WTC11 (cell line): Measurements from ENCODE around the gene HIF1A. TPM values are rescaled to one million over a fixed set of nuclear protein-coding genes. Genes with fewer than 3 reads are reported as not detected.

Source experiments
- ATAC-seq: fragments of 200-7000 bp; cut with Tn5 transposase; 2 replicates; pipeline ENCODE4 v1.10.0; 2021; ENCODE audit warnings: mild to moderate bottlenecking, moderate library complexity
- CTCF ChIA-PET: fragments of 300-600 bp; sonication (Branson Sonifier 250); formaldehyde crosslinking; loops from one replicate; lab custom pipeline; 2021; ENCODE audit warnings: antibody characterized with exemption; lab: Charles Lee
- POLR2A ChIA-PET: fragments of 350-600 bp; sonication (Branson Sonifier 250); formaldehyde crosslinking; loops from one replicate; lab custom pipeline; 2021; ENCODE audit warnings: antibody characterized with exemption; lab: Charles Lee
- DNase-seq: peaks from one replicate; pipeline ENCODE4 v3.0.0; 2021; ENCODE audit warnings: low spot score
- H3K27ac Mint-ChIP-seq: 2 replicates; pipeline ENCODE4 v1.8.0; 2021; ENCODE audit warnings: mixed read lengths
- H3K27me3 Mint-ChIP-seq: 2 replicates; pipeline ENCODE4 v1.8.0; 2021; ENCODE audit warnings: low read depth, mild to moderate bottlenecking, moderate library complexity, mixed read lengths
- H3K36me3 Mint-ChIP-seq: 2 replicates; pipeline ENCODE4 v1.8.0; 2021; ENCODE audit warnings: mixed read lengths
- H3K4me1 Mint-ChIP-seq: 2 replicates; pipeline ENCODE4 v1.8.0; 2022; ENCODE audit warnings: mixed read lengths
- H3K4me3 Mint-ChIP-seq: 2 replicates; pipeline ENCODE4 v1.8.0; 2021; ENCODE audit warnings: mild to moderate bottlenecking, moderate library complexity, mixed read lengths
- H3K9me3 Mint-ChIP-seq: 2 replicates; pipeline ENCODE4 v1.8.0; 2021; ENCODE audit warnings: mixed read lengths
- ATF1 ChIP-seq: sonication (generic); formaldehyde crosslinking; IDR thresholded peaks from 2 replicates; pipeline ENCODE4 v1.8.1; 2023; ENCODE audit warnings: mild to moderate bottlenecking, moderate library complexity, missing genetic modification reagents
- CBFB ChIP-seq: sonication (generic); formaldehyde crosslinking; IDR thresholded peaks from 2 replicates; pipeline ENCODE4 v1.8.1; 2022; ENCODE audit warnings: mild to moderate bottlenecking, low read depth, missing genetic modification reagents
- CREM ChIP-seq: sonication (generic); formaldehyde crosslinking; IDR thresholded peaks from 2 replicates; pipeline ENCODE4 v1.8.1; 2022; ENCODE audit warnings: mild to moderate bottlenecking, missing genetic modification reagents, moderate library complexity
- EMX1 ChIP-seq: fragments of 250-450 bp; sonication (Bioruptor Pico); IDR thresholded peaks from 2 replicates; pipeline ENCODE4 v1.8.0; 2021; ENCODE audit warnings: mild to moderate bottlenecking
- FOXP1 ChIP-seq: sonication (generic); formaldehyde crosslinking; IDR thresholded peaks from 2 replicates; pipeline ENCODE4 v1.8.0; 2022; ENCODE audit warnings: missing genetic modification reagents, mild to moderate bottlenecking, moderate library complexity, borderline replicate concordance
- FOXP4 ChIP-seq: sonication (generic); formaldehyde crosslinking; IDR thresholded peaks from 2 replicates; pipeline ENCODE4 v1.8.0; 2022; ENCODE audit warnings: mild to moderate bottlenecking, missing genetic modification reagents
- JUN ChIP-seq: sonication (generic); formaldehyde crosslinking; IDR thresholded peaks from 2 replicates; pipeline ENCODE4 v1.8.0; 2023; ENCODE audit warnings: mild to moderate bottlenecking, missing genetic modification reagents
- KAT7 ChIP-seq: sonication (generic); formaldehyde crosslinking; IDR thresholded peaks from 2 replicates; pipeline ENCODE4 v1.8.1; 2023; ENCODE audit warnings: missing genetic modification reagents, mild to moderate bottlenecking, borderline replicate concordance
- NFATC4 ChIP-seq: fragments of 250-450 bp; sonication (Bioruptor Pico); IDR thresholded peaks from 2 replicates; pipeline ENCODE4 v1.9.0; 2021; ENCODE audit warnings: mild to moderate bottlenecking
- NFE2L1 ChIP-seq: sonication (generic); formaldehyde crosslinking; IDR thresholded peaks from 2 replicates; pipeline ENCODE4 v1.8.1; 2023; ENCODE audit warnings: missing genetic modification reagents
- PRRX2 ChIP-seq: fragments of 250-450 bp; sonication (Bioruptor Pico); IDR thresholded peaks from 2 replicates; pipeline ENCODE4 v1.8.0; 2021; ENCODE audit warnings: mild to moderate bottlenecking
- SMAD3 ChIP-seq: sonication (generic); formaldehyde crosslinking; IDR thresholded peaks from 2 replicates; pipeline ENCODE4 v1.8.0; 2022; ENCODE audit warnings: missing genetic modification reagents, mild to moderate bottlenecking, borderline replicate concordance
- TEAD1 ChIP-seq: sonication (generic); formaldehyde crosslinking; IDR thresholded peaks from 2 replicates; pipeline ENCODE4 v1.8.0; 2022; ENCODE audit warnings: mild to moderate bottlenecking, missing genetic modification reagents
- ZBTB21 ChIP-seq: sonication (generic); formaldehyde crosslinking; IDR thresholded peaks from 2 replicates; pipeline ENCODE4 v1.8.1; 2023; ENCODE audit warnings: mild to moderate bottlenecking, missing genetic modification reagents, borderline replicate concordance
- ZNF219 ChIP-seq: sonication (generic); formaldehyde crosslinking; IDR thresholded peaks from 2 replicates; pipeline ENCODE4 v1.8.0; 2023; ENCODE audit warnings: missing genetic modification reagents, mild to moderate bottlenecking, borderline replicate concordance
- ZNF317 ChIP-seq: sonication (generic); formaldehyde crosslinking; IDR thresholded peaks from 2 replicates; pipeline ENCODE4 v1.8.1; 2023; ENCODE audit warnings: low read depth, mild to moderate bottlenecking, moderate library complexity, missing genetic modification reagents, borderline replicate concordance
- ZNF416 ChIP-seq: fragments of 250-450 bp; sonication (Bioruptor Pico); IDR thresholded peaks from 2 replicates; pipeline ENCODE4 v1.9.0; 2021; ENCODE audit warnings: mild to moderate bottlenecking, inconsistent platforms
- total RNA-seq: library from RNA; stranded (reverse); gene quantifications from 3 replicates; pipeline ENCODE4 v1.2.3, GENCODE V29; 2021
- TF ChIP-seq, protein P1 (sequence below): sonication (generic); formaldehyde crosslinking; IDR thresholded peaks from 2 replicates; pipeline ENCODE4 v1.8.1; 2023; ENCODE audit warnings: mild to moderate bottlenecking, missing genetic modification reagents, moderate library complexity
- TF ChIP-seq, protein P2 (sequence below): sonication (generic); formaldehyde crosslinking; IDR thresholded peaks from 2 replicates; pipeline ENCODE4 v1.8.1; 2022; ENCODE audit warnings: mild to moderate bottlenecking, missing genetic modification reagents, moderate library complexity, borderline replicate concordance
- TF ChIP-seq, protein P3 (sequence below): fragments of 250-450 bp; sonication (Bioruptor Pico); conservative IDR thresholded peaks from 2 replicates; pipeline ENCODE4 v1.9.0; 2021; ENCODE audit warnings: mild to moderate bottlenecking

HIF1A gene
- total RNA-seq, 1 experiment from 2014 or later, result 165 TPM

DNA sequence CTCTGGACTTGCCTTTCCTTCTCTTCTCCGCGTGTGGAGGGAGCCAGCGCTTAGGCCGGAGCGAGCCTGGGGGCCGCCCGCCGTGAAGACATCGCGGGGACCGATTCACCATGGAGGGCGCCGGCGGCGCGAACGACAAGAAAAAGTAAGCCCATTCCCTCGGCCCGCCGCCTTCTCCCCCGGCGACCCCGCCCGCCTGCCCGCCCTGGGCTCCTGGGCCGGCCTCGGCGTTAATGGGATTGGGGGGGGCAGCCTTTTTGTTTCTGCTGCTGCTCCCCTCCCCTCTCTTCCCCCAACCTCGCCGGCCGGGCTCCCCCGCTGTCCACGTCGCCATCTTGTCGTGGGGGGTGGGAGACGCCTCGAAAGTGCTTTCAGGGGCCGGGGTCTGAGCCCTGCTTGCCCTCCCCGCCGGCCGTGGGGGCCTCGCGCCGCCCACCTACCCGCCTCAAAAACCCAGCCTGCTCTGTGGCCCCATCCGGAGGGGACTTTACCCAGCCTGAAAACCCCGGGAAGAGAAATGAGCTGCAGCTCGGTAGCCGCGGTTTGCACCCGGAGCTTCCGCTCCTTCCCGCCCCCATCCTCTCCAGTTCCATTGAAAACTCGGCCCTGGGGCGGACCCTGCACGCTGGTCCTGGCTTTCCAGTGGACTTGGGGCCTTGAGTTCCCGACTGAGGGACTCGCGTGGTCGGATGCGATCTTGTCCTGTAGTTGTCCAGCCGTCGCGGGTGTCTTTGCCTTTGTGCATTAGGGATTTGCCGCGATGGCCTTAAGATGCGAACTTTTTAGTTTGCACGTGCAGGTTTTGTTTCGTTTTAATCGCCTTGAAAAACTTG lies 598 bp downstream of the HIF1A start (continued):
- TF ChIP-seq CREM (CRISPR knock-in tag) (peak; percentile 49; the same call in 1 of the 2 replicates), ZNF317 (CRISPR knock-in tag) (no peak)
- TF ChIP-seq, all 79 proteins: peak for 15

DNA sequence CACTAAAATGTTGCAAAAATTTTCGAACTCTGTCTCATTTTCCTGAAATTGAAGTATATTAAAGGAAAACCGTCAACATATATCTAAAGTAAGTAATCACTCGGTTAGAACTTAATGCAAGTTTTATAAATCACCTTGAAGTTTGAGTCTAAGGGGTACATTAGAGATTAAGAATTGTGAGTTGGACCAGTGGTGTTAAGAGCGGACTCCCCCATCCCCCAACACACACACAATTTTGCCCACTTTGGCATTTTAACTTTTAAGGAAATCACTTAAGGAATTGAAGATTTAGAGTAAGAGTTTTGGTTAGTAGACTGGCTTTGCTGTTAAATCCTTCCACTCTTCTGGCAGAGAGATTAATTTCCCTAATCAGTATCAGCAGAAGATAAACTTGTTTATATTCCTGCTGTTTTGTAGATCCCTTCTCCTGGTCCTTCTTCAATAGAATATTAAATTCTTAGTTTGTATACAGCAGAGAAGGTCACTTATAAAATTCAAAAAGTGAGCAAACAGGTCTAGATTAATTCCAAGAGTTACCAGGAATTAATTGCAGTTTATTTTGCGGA lies 1.5 kb downstream of the HIF1A start:
- Mint-ChIP-seq H3K27me3 (no peaks in the 10 kb centered on the region), H3K4me1 (peaks cover 51% of the 10 kb centered on the region), H3K4me3 (peak overlapping the region; percentile 95), H3K36me3 (peaks cover 9% of the 10 kb centered on the region), H3K27ac (peak overlapping the region; percentile 97), H3K9me3 (no peaks in the 10 kb centered on the region)
- ATAC-seq, result no peak
- CTCF ChIA-PET, result no interaction called here
- POLR2A ChIA-PET, result no interaction called here
- TF ChIP-seq JUN (CRISPR knock-in tag), result no peak
- TF ChIP-seq, protein P1, sequence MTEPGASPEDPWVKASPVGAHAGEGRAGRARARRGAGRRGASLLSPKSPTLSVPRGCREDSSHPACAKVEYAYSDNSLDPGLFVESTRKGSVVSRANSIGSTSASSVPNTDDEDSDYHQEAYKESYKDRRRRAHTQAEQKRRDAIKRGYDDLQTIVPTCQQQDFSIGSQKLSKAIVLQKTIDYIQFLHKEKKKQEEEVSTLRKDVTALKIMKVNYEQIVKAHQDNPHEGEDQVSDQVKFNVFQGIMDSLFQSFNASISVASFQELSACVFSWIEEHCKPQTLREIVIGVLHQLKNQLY, result no peak
- no peak for DNase-seq

- H3K36me3 Mint-ChIP-seq, result peaks cover 9% of the 10 kb centered on the region
- TF ChIP-seq PRRX2 (CRISPR knock-in tag), result no peak
- TF ChIP-seq, protein P2, sequence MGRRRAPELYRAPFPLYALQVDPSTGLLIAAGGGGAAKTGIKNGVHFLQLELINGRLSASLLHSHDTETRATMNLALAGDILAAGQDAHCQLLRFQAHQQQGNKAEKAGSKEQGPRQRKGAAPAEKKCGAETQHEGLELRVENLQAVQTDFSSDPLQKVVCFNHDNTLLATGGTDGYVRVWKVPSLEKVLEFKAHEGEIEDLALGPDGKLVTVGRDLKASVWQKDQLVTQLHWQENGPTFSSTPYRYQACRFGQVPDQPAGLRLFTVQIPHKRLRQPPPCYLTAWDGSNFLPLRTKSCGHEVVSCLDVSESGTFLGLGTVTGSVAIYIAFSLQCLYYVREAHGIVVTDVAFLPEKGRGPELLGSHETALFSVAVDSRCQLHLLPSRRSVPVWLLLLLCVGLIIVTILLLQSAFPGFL (CRISPR knock-in tag), result no peak
- TF ChIP-seq TEAD1 (CRISPR knock-in tag), result no peak
- TF ChIP-seq NFE2L1 (CRISPR knock-in tag), result no peak
- no peak for TF ChIP-seq ZNF416 (CRISPR knock-in tag)
- TF ChIP-seq CREM (CRISPR knock-in tag), result no peak
- TF ChIP-seq FOXP1 (CRISPR knock-in tag), result no peak
- TF ChIP-seq EMX1 (CRISPR knock-in tag), result no peak
- TF ChIP-seq, protein P1, result no peak
- TF ChIP-seq ZBTB21 (CRISPR knock-in tag), result no peak
- no peak for TF ChIP-seq JUN (CRISPR knock-in tag)
- TF ChIP-seq ATF1 (CRISPR knock-in tag), result no peak
- TF ChIP-seq KAT7 (CRISPR knock-in tag), result no peak
- TF ChIP-seq, all 79 proteins: peak for 0
- no peak for DNase-seq
- CTCF ChIA-PET, result no interaction called here
- no peak for ATAC-seq
- POLR2A ChIA-PET, result interaction anchor here (0.7 to 0.9 kb wide), 3 partner anchors 27 to 976 kb away, joined by 3 to 4 read pairs (median 3); no protein-coding TSS in a partner anchor
- peak overlapping the region; percentile 95 for H3K4me3 Mint-ChIP-seq
- no peaks in the 10 kb centered on the region for H3K27me3 Mint-ChIP-seq
- H3K9me3 Mint-ChIP-seq, result no peaks in the 10 kb centered on the region
- peak overlapping the region; percentile 20 for H3K27ac Mint-ChIP-seq
- peaks cover 62% of the 10 kb centered on the region for H3K4me1 Mint-ChIP-seq
These were observed 3.1 kb downstream of the HIF1A start for GRCh38 chr14:61698206-61698980.

DNA sequence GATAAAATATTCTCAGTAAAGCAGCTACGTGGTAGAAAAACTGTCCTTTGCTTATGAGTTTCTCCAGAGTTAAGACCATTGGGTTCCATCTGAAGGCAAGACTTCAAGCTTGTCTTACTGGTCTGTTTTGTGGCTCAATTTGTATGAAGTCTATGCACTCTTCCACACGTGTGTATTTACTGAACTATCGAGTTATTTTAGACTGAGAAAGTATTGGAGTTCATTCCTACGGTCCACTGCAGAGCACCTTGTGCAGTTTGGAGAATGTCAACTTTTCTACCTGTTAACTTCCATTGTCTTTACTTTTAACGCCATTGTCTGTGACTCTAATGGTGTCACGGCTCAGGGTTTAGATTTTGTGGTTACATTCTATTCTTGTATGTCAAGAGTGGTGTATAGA lies 3.7 kb downstream of the HIF1A start:
- Mint-ChIP-seq H3K27me3 (no peaks in the 10 kb centered on the region), H3K27ac (peak overlapping the region; percentile 19), H3K36me3 (peaks cover 9% of the 10 kb centered on the region), H3K4me3 (peak overlapping the region; percentile 95), H3K9me3 (no peaks in the 10 kb centered on the region), H3K4me1 (peaks cover 64% of the 10 kb centered on the region)
- DNase-seq, result no peak
- POLR2A ChIA-PET, result no interaction called here
- CTCF ChIA-PET, result no interaction called here
- ATAC-seq, result no peak
- TF ChIP-seq FOXP4 (CRISPR knock-in tag) (no peak), ZBTB21 (CRISPR knock-in tag) (no peak), NFATC4 (CRISPR knock-in tag) (no peak), CBFB (CRISPR knock-in tag) (no peak), ZNF219 (CRISPR knock-in tag) (no peak), SMAD3 (no peak)
- TF ChIP-seq, protein P3, sequence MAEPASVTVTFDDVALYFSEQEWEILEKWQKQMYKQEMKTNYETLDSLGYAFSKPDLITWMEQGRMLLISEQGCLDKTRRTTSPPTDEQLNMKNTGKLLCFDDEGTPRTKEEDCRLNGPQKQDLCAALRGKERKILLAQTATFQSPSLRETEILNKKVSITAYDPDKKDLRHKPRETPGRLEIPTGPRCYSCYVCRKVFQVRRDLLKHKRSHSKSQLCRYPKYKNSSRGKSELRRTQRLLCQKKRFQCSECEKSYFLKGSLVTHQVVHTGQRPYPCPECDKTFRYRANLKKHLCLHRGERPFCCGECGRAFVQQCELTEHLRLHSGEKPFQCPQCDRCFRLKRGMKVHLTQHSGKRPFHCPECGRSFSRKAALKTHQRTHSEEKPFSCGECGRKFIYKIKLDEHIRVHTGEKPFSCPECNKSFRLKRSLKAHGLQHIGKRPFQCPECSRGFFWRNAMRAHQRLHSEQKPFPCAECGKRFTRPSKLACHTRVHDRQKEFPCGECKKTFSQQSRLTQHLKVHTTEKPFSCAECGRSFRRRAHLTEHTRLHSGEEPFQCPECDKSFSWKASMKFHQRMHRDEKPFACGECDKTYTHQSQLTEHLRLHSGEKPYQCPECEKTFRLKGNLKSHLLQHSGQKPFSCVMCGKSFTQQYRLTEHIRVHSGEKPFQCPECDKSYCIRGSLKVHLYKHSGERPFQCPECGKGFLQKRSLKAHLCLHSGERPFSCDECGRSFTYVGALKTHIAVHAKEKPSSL (CRISPR knock-in tag), result no peak
